K562 (cell line): ENCODE results near the gene ZFP3. TPM values are rescaled to one million over a fixed set of nuclear protein-coding genes. Genes with fewer than 3 reads are reported as not detected.
"Not testable (repeated sequence)": the region's sequence is repeated elsewhere in the genome, so short reads cannot be mapped to it uniquely, and the experiment has no call there.

Source experiments
- ATAC-seq: fragments of 200-7000 bp; cut with Tn5 transposase; 3 replicates; pipeline ENCODE4 v1.9.1; 2020; ENCODE audit warnings: moderate library complexity
- BruUV-seq: library from RNA; stranded (reverse); fragments of 400-500 nt; replicated peaks from 2 replicates; lab custom pipeline; 2021; lab: Mats Ljungman, UMichigan
- CTCF ChIA-PET: fragments of 300-600 bp; formaldehyde crosslinking; extraction: SDS; loops from one replicate; lab custom pipeline; 2021; ENCODE audit warnings: low intra/inter-chr PET ratio; lab: Yijun Ruan, JAX
- POLR2A ChIA-PET: fragments of 300-600, 350-650 bp; sonication (Branson Sonifier 250); formaldehyde crosslinking; extraction: SDS; loops from one replicate; lab custom pipeline; 2021; ENCODE audit warnings: antibody characterized with exemption, inconsistent platforms; lab: Yijun Ruan, JAX
- DNase-seq, 4 experiments: peaks; one replicate each; pipeline versions ENCODE4 v3.0.0 to v3.0.0-alpha.2; 2011 to 2018; ENCODE audit warnings: low spot score in 3 of 4, mixed read lengths in 3 of 4; ENCODE audit errors: extremely low read depth in 1 of 4
- FAIRE-seq: peaks from 2 replicates; lab custom pipeline; 2011; peaks lifted over from hg19 to GRCh38; lab: Jason Lieb, UNC
- H2AFZ ChIP-seq: 2 replicates; pipeline ENCODE4 v1.6.0; 2011; ENCODE audit warnings: low read depth, low read length, control low read depth, inconsistent platforms
- H3K27ac ChIP-seq: fragments of 200-600 bp; 3 replicates; pipeline ENCODE4 v1.8.0; 2011; ENCODE audit warnings: low read depth, mild to moderate bottlenecking, control low read depth, inconsistent platforms, low read length, moderate library complexity, mixed read lengths; ENCODE audit errors: extremely low read depth
- H3K27me3 ChIP-seq, 2 experiments: fragments of 300-600 bp in 1 of 2; 2 replicates in 1 of 2; 3 replicates in 1 of 2; pipeline versions ENCODE4 v1.6.0 to v1.8.0; 2011; ENCODE audit warnings: inconsistent platforms in 2 of 2, low read length in 2 of 2, mild to moderate bottlenecking in 1 of 2, mixed read lengths in 1 of 2, moderate library complexity in 1 of 2; ENCODE audit not compliant: control insufficient read depth in 2 of 2, insufficient read depth in 2 of 2
- H3K36me3 ChIP-seq: fragments of 300-600 bp; 3 replicates; pipeline ENCODE4 v1.8.0; 2011; ENCODE audit warnings: mild to moderate bottlenecking, low read length, inconsistent platforms; ENCODE audit not compliant: control insufficient read depth, insufficient read depth
- H3K4me1 ChIP-seq, 2 experiments: fragments of 200-600 bp in 1 of 2; replicated peaks in 1 of 2; 2 replicates in 1 of 2; 3 replicates in 1 of 2; pipeline versions ENCODE4 v1.5.1 to v1.8.0; 2011; ENCODE audit warnings: inconsistent platforms in 2 of 2, low read length in 2 of 2, mild to moderate bottlenecking in 1 of 2, mixed read lengths in 1 of 2, moderate library complexity in 1 of 2; ENCODE audit not compliant: control insufficient read depth in 2 of 2, insufficient read depth in 2 of 2
- H3K4me2 ChIP-seq: 2 replicates; pipeline ENCODE4 v1.6.1; 2011; ENCODE audit warnings: low read length, control low read depth, inconsistent platforms, mixed read lengths; ENCODE audit not compliant: insufficient read depth
- H3K4me3 ChIP-seq: fragments of 200-600 bp; sonication (generic), shearing (Covaris generic); 2 replicates; pipeline ENCODE4 v1.5.1; 2016; ENCODE audit warnings: control low read depth, inconsistent platforms
- H3K79me2 ChIP-seq: fragments of 200-600 bp; 3 replicates; pipeline ENCODE4 v1.8.0; 2011; ENCODE audit warnings: low read length, inconsistent platforms; ENCODE audit not compliant: control insufficient read depth, insufficient read depth
- H3K9ac ChIP-seq, 2 experiments: 2 replicates each; pipeline versions ENCODE4 v1.6.0 to v1.6.1; 2011; ENCODE audit warnings: low read depth in 2 of 2, low read length in 2 of 2, control low read depth in 1 of 2, inconsistent platforms in 1 of 2, mild to moderate bottlenecking in 1 of 2, mixed read lengths in 1 of 2; ENCODE audit not compliant: insufficient read depth in 1 of 2
- H3K9me1 ChIP-seq: one replicate; pipeline ENCODE4 v1.6.0; 2011; ENCODE audit warnings: inconsistent platforms, mild to moderate bottlenecking, low read length, moderate library complexity; ENCODE audit not compliant: control insufficient read depth, insufficient read depth
- H3K9me3 ChIP-seq: replicated peaks from 2 replicates; pipeline ENCODE4 v1.5.1; 2011; ENCODE audit warnings: low read depth, low read length, inconsistent platforms; ENCODE audit not compliant: control insufficient read depth, insufficient read depth
- H4K20me1 ChIP-seq: replicated peaks from 2 replicates; pipeline ENCODE4 v1.6.1; 2011; ENCODE audit warnings: low read length, inconsistent platforms, mixed read lengths; ENCODE audit not compliant: control insufficient read depth, insufficient read depth
- CBX8 ChIP-seq: fragments of 200-600 bp; sonication (generic); IDR thresholded peaks from 2 replicates; pipeline ENCODE4 v1.6.1; 2012; ENCODE audit warnings: borderline replicate concordance, mixed run types, low read depth, mild to moderate bottlenecking, moderate library complexity, mixed read lengths, low read length, control low read depth, inconsistent platforms; ENCODE audit not compliant: poor library complexity, severe bottlenecking; ENCODE audit errors: extremely low read depth
- WGBS: fragments of 100-300 bp; shearing (Covaris generic); methylation state at CpG from one replicate; pipeline ENCODE4 v1.1.6; 2016; ENCODE audit warnings: low coverage, mixed read lengths; ENCODE audit not compliant: insufficient coverage; ENCODE audit errors: missing lambda C conversion rate; 5-methylcytosine and 5-hydroxymethylcytosine counted together
- in situ Hi-C: fragments of 300-500 bp; cut with MboI; formaldehyde crosslinking; loops from 4 replicates; pipeline ENCODE4 v1.15.0; 2018; ENCODE audit warnings: inconsistent platforms, mixed read lengths
- intact Hi-C: fragments of 100-400 bp; cut with micrococcal nuclease; formaldehyde crosslinking; loops from 2 replicates; pipeline ENCODE4 v1.14.2; 2022
- polyA plus RNA-seq, 8 experiments: library from polyadenylated mRNA; depleted of rRNA in 4 of 8; stranded (reverse) in 5 of 8; unstranded in 3 of 8; fragments of >200 nt; fragmentation: Nextera tagmentation in 2 of 8; fragmentation: Illumina TruSeq in 1 of 8; extraction: Ambion mirVana in 2 of 8; extraction: Trizol in 1 of 8; gene quantifications; 2 replicates each; pipeline versions ENCODE4 v1.2.1 to v1.2.3, GENCODE V29; 2011 to 2014; ENCODE audit warnings: inconsistent platforms in 1 of 8, missing spikeins in 1 of 8
- total RNA-seq, 7 experiments: library from RNA; depleted of rRNA in 6 of 7; stranded (reverse); fragments of >200 nt in 6 of 7; fragmentation: Illumina TruSeq in 2 of 7; extraction: Trizol in 2 of 7; gene quantifications; 2 replicates each; pipeline versions ENCODE4 v1.2.1 to v1.2.3, GENCODE V29; 2011 to 2021; ENCODE audit warnings: low replicate concordance in 1 of 7

ZFP3 gene
- total and polyA plus RNA-seq, 9 of the 15 experiments (the other 6 are each of a cell fraction or from before 2014, with no cell fraction given) = 0.04 TPM; not detected in 8

DNA sequence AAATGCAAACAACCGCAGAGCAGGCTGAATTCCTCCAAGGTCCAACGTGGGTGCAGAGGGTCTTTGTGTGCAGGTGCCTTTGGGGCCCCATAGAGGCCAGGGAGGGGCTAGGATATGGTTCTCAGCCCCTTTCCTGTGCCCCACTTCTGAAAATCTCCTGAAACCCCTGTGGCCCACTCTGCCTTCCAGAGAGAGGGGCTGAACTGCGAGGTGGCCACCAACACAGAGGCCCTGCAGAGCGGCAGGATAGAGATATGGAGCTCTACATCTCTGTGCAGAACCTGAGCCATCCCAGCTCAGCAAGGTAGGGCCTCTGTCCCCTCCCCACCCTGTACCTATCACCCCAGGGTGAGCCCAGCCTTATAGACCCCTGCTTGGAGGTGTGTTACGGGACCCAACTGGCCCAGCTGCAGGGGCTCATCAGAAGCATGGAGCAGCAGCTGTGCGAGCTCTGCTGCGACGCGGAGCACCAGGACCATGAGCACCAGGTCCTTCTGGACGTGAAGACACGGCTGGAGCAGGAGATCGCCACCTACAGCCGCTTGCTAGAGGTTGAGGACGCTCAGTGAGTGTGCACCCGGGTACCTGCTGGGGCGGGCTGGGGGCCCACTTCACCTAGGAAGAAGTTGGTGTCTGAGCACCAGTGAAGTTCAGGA is 43.0 kb downstream of the ZFP3 start (continued):
- TF ChIP-seq CBX8 = no peak
- TF ChIP-seq, all 486 proteins: peak for 0

DNA sequence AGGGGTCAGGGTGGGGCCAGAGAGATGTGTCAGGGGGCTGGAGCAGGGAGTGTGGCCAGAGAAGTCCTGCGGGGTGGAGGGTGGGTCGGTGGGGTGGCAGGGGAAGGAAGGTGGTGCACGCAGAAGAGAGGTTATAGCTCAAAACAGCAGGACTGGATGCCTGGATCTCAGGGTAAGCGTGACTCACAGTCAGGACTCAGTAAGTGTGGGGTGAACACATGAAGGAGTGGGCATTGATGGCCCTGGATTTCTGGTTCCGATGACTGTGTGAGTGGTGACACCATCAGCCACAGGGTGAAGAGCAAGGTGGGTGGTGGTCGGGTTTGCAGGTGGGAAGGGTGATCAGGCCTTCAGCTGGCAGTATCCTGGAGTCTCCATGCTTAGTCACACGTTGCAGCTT is 43.8 kb downstream of the ZFP3 start:
- H3K27ac ChIP-seq, CTCF ChIA-PET, H3K9me3 ChIP-seq, intact Hi-C loops, H3K4me2 ChIP-seq, H3K79me2 ChIP-seq, H3K9ac ChIP-seq, H3K36me3 ChIP-seq, in situ Hi-C loops, POLR2A ChIA-PET, H3K4me1 ChIP-seq, H3K4me3 ChIP-seq, BruUV-seq, H2AFZ ChIP-seq, DNase-seq, FAIRE-seq, H4K20me1 ChIP-seq, H3K9me1 ChIP-seq, ATAC-seq: not testable (repeated sequence)
- H3K27me3 ChIP-seq = peaks cover 0 to 18% of the 10 kb centered on the region in 2 experiments; a peak in 2 of 5 replicates
- WGBS = 12% methylated on average over 6 of the region's 7 CpGs
